Mesothelial cell of epicardium (in vitro differentiated cells): ENCODE measurements around the gene NEIL3. TPM values are rescaled to one million over a fixed set of nuclear protein-coding genes. Genes with fewer than 3 reads are reported as not detected.

ENCODE experiments used
- DNase-seq, 2 experiments: peaks; one replicate each; pipeline ENCODE4 v3.0.0; 2021; ENCODE audit warnings: low spot score in 2 of 2; ENCODE audit not compliant: unreplicated experiment in 2 of 2
- H3K27ac Mint-ChIP-seq: 2 replicates; pipeline ENCODE4 v1.8.0; 2021; ENCODE audit warnings: mixed read lengths
- H3K27me3 Mint-ChIP-seq: 2 replicates; pipeline ENCODE4 v1.8.0; 2021; ENCODE audit warnings: low read depth, mixed read lengths
- H3K36me3 Mint-ChIP-seq: 2 replicates; pipeline ENCODE4 v1.8.0; 2021; ENCODE audit warnings: mixed read lengths
- H3K4me1 Mint-ChIP-seq: 2 replicates; pipeline ENCODE4 v1.8.0; 2021; ENCODE audit warnings: mixed read lengths
- H3K4me3 Mint-ChIP-seq: 2 replicates; pipeline ENCODE4 v1.8.0; 2021; ENCODE audit warnings: mild to moderate bottlenecking, moderate library complexity, mixed read lengths
- H3K9me3 Mint-ChIP-seq: 2 replicates; pipeline ENCODE4 v1.8.0; 2021; ENCODE audit warnings: mixed read lengths
- CTCF ChIP-seq: fragments of 200-600 bp; sonication (generic); IDR thresholded peaks from one replicate; pipeline ENCODE4 v1.5.0; 2021; ENCODE audit warnings: antibody characterized with exemption; ENCODE audit not compliant: unreplicated experiment
- total RNA-seq: library from RNA; stranded (reverse); gene quantifications from 3 replicates; pipeline ENCODE4 v1.2.1, GENCODE V29; 2021

The NEIL3 gene
- total RNA-seq, 1 donor from 2014 or later, result 6.2 TPM

DNA sequence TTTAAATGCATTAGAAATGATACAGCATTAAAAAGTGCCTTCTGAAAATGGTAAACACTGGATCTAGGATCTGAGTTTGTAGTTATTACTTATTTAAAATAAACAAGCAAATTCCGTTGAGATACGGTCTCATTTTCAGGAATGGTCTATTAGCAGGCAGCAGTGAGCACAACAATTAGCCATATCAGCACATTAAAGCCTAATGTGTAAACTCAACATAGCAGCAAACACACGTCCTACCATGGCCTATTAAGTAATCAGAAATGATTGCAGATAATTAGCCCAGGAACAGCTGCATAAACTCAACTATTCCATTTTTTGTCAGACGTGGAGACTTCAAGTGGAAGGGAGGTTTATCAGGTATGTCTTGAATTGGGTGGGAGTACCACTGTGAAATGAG is 61.8 kb downstream of the NEIL3 start:
- Mint-ChIP-seq H3K27ac (no peak overlapping the region), H3K27me3 (no peaks in the 10 kb centered on the region), H3K4me1 (peaks cover 29% of the 10 kb centered on the region), H3K36me3 (peaks cover 2% of the 10 kb centered on the region), H3K9me3 (peaks cover 7% of the 10 kb centered on the region), H3K4me3 (no peak overlapping the region)
- no peak for DNase-seq
- no peak for TF ChIP-seq CTCF

DNA sequence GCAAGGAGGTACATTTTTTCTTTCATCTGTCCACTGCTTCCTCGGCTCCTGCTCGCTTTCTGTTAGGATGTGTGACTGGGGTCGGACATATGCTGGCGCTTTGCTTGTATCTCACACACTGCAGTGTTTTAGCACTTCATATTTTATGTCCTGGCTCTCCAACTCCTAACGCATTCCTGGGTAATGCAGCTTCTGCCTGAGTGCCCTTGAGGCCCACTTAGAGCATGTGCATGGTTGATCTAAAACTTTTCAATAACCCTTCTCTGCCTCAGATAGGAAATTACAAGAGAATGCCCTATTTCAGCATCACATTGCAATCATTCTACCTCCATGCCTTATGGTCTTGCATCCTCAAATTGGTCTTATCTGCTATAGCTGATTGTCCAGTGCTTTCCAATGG is 65.3 kb downstream of the NEIL3 start:
- H3K36me3 Mint-ChIP-seq, result no peaks in the 10 kb centered on the region
- peaks cover 43% of the 10 kb centered on the region for H3K4me1 Mint-ChIP-seq
- no peaks in the 10 kb centered on the region for H3K27me3 Mint-ChIP-seq
- H3K9me3 Mint-ChIP-seq, result peaks cover 3% of the 10 kb centered on the region
- no peak for TF ChIP-seq CTCF
- H3K4me3 Mint-ChIP-seq, result no peak overlapping the region
- H3K27ac Mint-ChIP-seq, result no peak overlapping the region
- DNase-seq, result no peak

- Mint-ChIP-seq H3K4me1 (peaks cover 43% of the 10 kb centered on the region), H3K36me3 (no peaks in the 10 kb centered on the region), H3K27me3 (no peaks in the 10 kb centered on the region), H3K9me3 (peaks cover under 1% of the 10 kb centered on the region), H3K27ac (no peak overlapping the region), H3K4me3 (no peak overlapping the region)
- no peak for DNase-seq
- no peak for TF ChIP-seq CTCF
These were observed 65.7 kb downstream of the NEIL3 start for GRCh38 chr4:177375372-177375771.

DNA sequence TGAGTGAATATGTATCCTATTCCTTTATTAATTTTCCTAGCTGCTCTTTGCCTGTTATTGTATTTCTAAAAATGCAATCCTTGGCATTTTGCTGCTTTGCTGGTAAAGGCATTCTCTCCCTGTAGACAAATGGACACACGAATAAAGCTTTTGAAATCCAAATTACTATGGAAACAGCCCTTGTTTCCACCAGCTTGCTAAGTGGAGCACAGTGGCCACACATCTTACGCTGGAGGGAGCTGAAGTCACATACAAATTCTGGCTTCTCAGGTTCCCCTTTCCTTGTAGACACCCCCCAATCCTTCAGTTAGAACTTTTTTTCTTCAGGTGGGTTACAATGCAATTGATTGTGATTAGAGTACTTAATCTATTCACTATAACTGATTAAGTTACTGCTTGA is 66.3 kb downstream of the NEIL3 start:
- H3K4me3 Mint-ChIP-seq, result no peak overlapping the region
- TF ChIP-seq CTCF, result no peak
- DNase-seq, result no peak
- H3K36me3 Mint-ChIP-seq, result no peaks in the 10 kb centered on the region
- no peaks in the 10 kb centered on the region for H3K27me3 Mint-ChIP-seq
- H3K9me3 Mint-ChIP-seq, result no peaks in the 10 kb centered on the region
- H3K27ac Mint-ChIP-seq, result no peak overlapping the region
- peaks cover 43% of the 10 kb centered on the region for H3K4me1 Mint-ChIP-seq

GRCh38 chr4:177380730-177381287 is 71.1 kb downstream of the NEIL3 start:
- Mint-ChIP-seq H3K9me3 (peaks cover 8% of the 10 kb centered on the region), H3K27ac (no peak overlapping the region)
- no peak for DNase-seq

More at GRCh38 chr4:177380730-177381287, 71.1 kb downstream of the NEIL3 start:
- no peaks in the 10 kb centered on the region for H3K27me3 Mint-ChIP-seq
- H3K4me3 Mint-ChIP-seq, result no peak overlapping the region
- H3K36me3 Mint-ChIP-seq, result no peaks in the 10 kb centered on the region
- TF ChIP-seq CTCF, result no peak
- peaks cover 25% of the 10 kb centered on the region for H3K4me1 Mint-ChIP-seq
